GM12872 (cell line): ENCODE measurements around the gene MYL7.

ENCODE experiments used
- CTCF ChIP-seq: IDR thresholded peaks from 3 replicates; pipeline ENCODE4 v1.5.1; 2011; ENCODE audit warnings: low read depth, mild to moderate bottlenecking, low read length, moderate library complexity; ENCODE audit not compliant: insufficient read depth

MYL7 gene

GRCh38 chr7:44132039-44132438 is 9.1 kb downstream of the MYL7 start:
- TF ChIP-seq CTCF = no peak

GRCh38 chr7:44131173-44132029 is 9.7 kb downstream of the MYL7 start:
- TF ChIP-seq CTCF = peak; percentile 38; the same call in 1 of the 3 replicates

GRCh38 chr7:44128721-44129582 is 12.2 kb downstream of the MYL7 start:
- TF ChIP-seq CTCF = no peak

- TF ChIP-seq CTCF = no peak
These were observed 14.0 kb downstream of the MYL7 start for GRCh38 chr7:44127161-44127560.

- no peak for TF ChIP-seq CTCF
These were observed 16.3 kb downstream of the MYL7 start for GRCh38 chr7:44124822-44125202.

- TF ChIP-seq CTCF = no peak
These were observed 17.7 kb downstream of the MYL7 start, which contains the start of gene POLD2 for GRCh38 chr7:44123190-44124003. Gene POLD2, minus strand, starts transcription at chr7:44123548. Its CDS starts 1,495 bp downstream, at chr7:44122053.
